Right forelimb (tissue), 1 donor: ENCODE data around the gene FRMD4A.
"Not testable (repeated sequence)": the region's sequence is repeated elsewhere in the genome, so short reads cannot be mapped to it uniquely, and the experiment has no call there.

Source experiments
- DNase-seq: peaks from one replicate; pipeline ENCODE4 v3.0.0-alpha.2; 2018

Gene FRMD4A

GRCh38 chr10:14291296-14291695 lies 39.4 kb downstream of the FRMD4A start:
- no peak for DNase-seq

GRCh38 chr10:14285941-14286560 lies 44.7 kb downstream of the FRMD4A start:
- no peak for DNase-seq

- DNase-seq, result no peak
Observed at GRCh38 chr10:14282276-14282675, 48.4 kb downstream of the FRMD4A start.

- DNase-seq, result no peak
Observed at GRCh38 chr10:14278533-14278932, 52.2 kb downstream of the FRMD4A start.

GRCh38 chr10:14276210-14276609 lies 54.5 kb downstream of the FRMD4A start:
- DNase-seq, result no peak

- DNase-seq, result no peak
Observed at GRCh38 chr10:14271621-14272020, 59.1 kb downstream of the FRMD4A start.

- DNase-seq, result no peak
Observed at GRCh38 chr10:14270370-14270769, 60.4 kb downstream of the FRMD4A start.

- DNase-seq, result no peak
Observed at GRCh38 chr10:14265709-14266108, 65.0 kb downstream of the FRMD4A start.

- no peak for DNase-seq
Observed at GRCh38 chr10:14262836-14263425, 67.8 kb downstream of the FRMD4A start.

- DNase-seq, result no peak
Observed at GRCh38 chr10:14261336-14261735, 69.4 kb downstream of the FRMD4A start.

- DNase-seq, result no peak
Observed at GRCh38 chr10:14259696-14260566, 70.8 kb downstream of the FRMD4A start.

GRCh38 chr10:14254368-14254767 lies 76.4 kb downstream of the FRMD4A start:
- no peak for DNase-seq

GRCh38 chr10:14253711-14254110 lies 77.0 kb downstream of the FRMD4A start:
- DNase-seq, result no peak

- no peak for DNase-seq
Observed at GRCh38 chr10:14253079-14253478, 77.6 kb downstream of the FRMD4A start.

- no peak for DNase-seq
Observed at GRCh38 chr10:14250496-14251076, 80.1 kb downstream of the FRMD4A start.

- no peak for DNase-seq
Observed at GRCh38 chr10:14247377-14248116, 83.2 kb downstream of the FRMD4A start.

- DNase-seq, result no peak
Observed at GRCh38 chr10:14244801-14245211, 85.9 kb downstream of the FRMD4A start.

- no peak for DNase-seq
Observed at GRCh38 chr10:14244147-14244546, 86.6 kb downstream of the FRMD4A start.

GRCh38 chr10:14243221-14243620 lies 87.5 kb downstream of the FRMD4A start:
- DNase-seq, result no peak

- DNase-seq, result no peak
Observed at GRCh38 chr10:14241196-14241595, 89.5 kb downstream of the FRMD4A start.

GRCh38 chr10:14240253-14241189 lies 90.2 kb downstream of the FRMD4A start:
- DNase-seq, result no peak

GRCh38 chr10:14238659-14239058 lies 92.1 kb downstream of the FRMD4A start:
- not testable (repeated sequence) for DNase-seq
